Loucy (cell line): ENCODE data around the gene RBAK.
A peak's percentile ranks its signal among the peaks of the same experiment; 100 is the strongest.
"Not testable (repeated sequence)": the region's sequence is repeated elsewhere in the genome, so short reads cannot be mapped to it uniquely, and the experiment has no call there.

ENCODE experiments used
- H2AFZ ChIP-seq: fragments of 200-600 bp; sonication (generic); 2 replicates; pipeline ENCODE4 v1.6.0; 2016; ENCODE audit warnings: antibody characterized with exemption, mild to moderate bottlenecking, low read length, moderate library complexity
- H3F3A ChIP-seq: fragments of 200-600 bp; 2 replicates; pipeline ENCODE4 v1.6.0; 2016; ENCODE audit warnings: antibody characterized with exemption, low read depth, mild to moderate bottlenecking
- H3K27me3 ChIP-seq: fragments of 200-600 bp; sonication (generic); 2 replicates; pipeline ENCODE4 v1.6.1; 2014; ENCODE audit warnings: low read length, mild to moderate bottlenecking; ENCODE audit not compliant: insufficient read depth, poor library complexity, severe bottlenecking
- H3K36me3 ChIP-seq: fragments of 200-600 bp; sonication (generic); 2 replicates; pipeline ENCODE4 v1.6.1; 2016; ENCODE audit warnings: low read length; ENCODE audit not compliant: insufficient read depth
- H3K4me1 ChIP-seq: fragments of 200-600 bp; sonication (generic); 2 replicates; pipeline ENCODE4 v1.5.1; 2014; ENCODE audit warnings: low read length, mild to moderate bottlenecking; ENCODE audit not compliant: insufficient read depth, poor library complexity, severe bottlenecking
- H3K4me2 ChIP-seq: fragments of 200-600 bp; sonication (generic); 2 replicates; pipeline ENCODE4 v1.6.0; 2014; ENCODE audit warnings: antibody characterized with exemption, low read length, low read depth, mild to moderate bottlenecking; ENCODE audit not compliant: poor library complexity, severe bottlenecking
- H3K4me3 ChIP-seq: fragments of 200-600 bp; sonication (generic); 2 replicates; pipeline ENCODE4 v1.5.1; 2014; ENCODE audit warnings: low read length, mild to moderate bottlenecking, mixed read lengths; ENCODE audit not compliant: poor library complexity, severe bottlenecking
- H3K79me2 ChIP-seq: fragments of 200-600 bp; sonication (generic); 2 replicates; pipeline ENCODE4 v1.6.1; 2014; ENCODE audit warnings: low read length; ENCODE audit not compliant: insufficient read depth
- H3K9ac ChIP-seq: fragments of 200-600 bp; sonication (generic); 2 replicates; pipeline ENCODE4 v1.6.0; 2014; ENCODE audit warnings: mild to moderate bottlenecking, low read depth, low read length, moderate library complexity; ENCODE audit not compliant: poor library complexity, severe bottlenecking
- H3K9me2 ChIP-seq: fragments of 200-600 bp; sonication (generic); replicated peaks from 2 replicates; pipeline ENCODE4 v1.6.1; 2016; ENCODE audit warnings: low read depth, low read length, mixed read lengths
- H3K9me3 ChIP-seq: fragments of 200-600 bp; sonication (generic); 2 replicates; pipeline ENCODE4 v1.6.1; 2014; ENCODE audit warnings: mild to moderate bottlenecking, antibody characterized with exemption, low read length, low read depth; ENCODE audit not compliant: insufficient read depth
- H4K20me1 ChIP-seq: fragments of 200-600 bp; sonication (generic); 2 replicates; pipeline ENCODE4 v1.6.0; 2014; ENCODE audit warnings: antibody characterized with exemption, low read length, mild to moderate bottlenecking; ENCODE audit not compliant: insufficient read depth, poor library complexity, severe bottlenecking
- CTCF ChIP-seq: fragments of 200-600 bp; sonication (generic); conservative IDR thresholded peaks from 2 replicates; pipeline ENCODE4 v1.5.1; 2014; ENCODE audit warnings: mild to moderate bottlenecking, antibody characterized with exemption, low read length
- EZH2phosphoT487 ChIP-seq: fragments of 200-600 bp; IDR thresholded peaks from 2 replicates; pipeline ENCODE4 v1.6.1; 2018; ENCODE audit warnings: antibody characterized with exemption, mild to moderate bottlenecking, moderate library complexity, borderline replicate concordance

RBAK gene

GRCh38 chr7:5043661-5044060 lies 2.0 kb upstream of the RBAK start:
- Histone ChIP-seq H3K4me2 (no peak overlapping the region), H3K9me3 (no peaks in the 10 kb centered on the region), H3K79me2 (peaks cover 17% of the 10 kb centered on the region; the same call in 1 of the 2 replicates), H4K20me1 (peaks cover 11% of the 10 kb centered on the region), H3K27me3 (peaks cover 6% of the 10 kb centered on the region), H3K36me3 (no peaks in the 10 kb centered on the region), H3K4me1 (peaks cover 7% of the 10 kb centered on the region), H2AFZ (no peak overlapping the region), H3K9me2 (no peaks in the 10 kb centered on the region), H3K4me3 (no peak overlapping the region), H3F3A (no peaks in the 10 kb centered on the region), H3K9ac (no peak overlapping the region)
- TF ChIP-seq CTCF, result no peak
- no peak for TF ChIP-seq EZH2phosphoT487

DNA sequence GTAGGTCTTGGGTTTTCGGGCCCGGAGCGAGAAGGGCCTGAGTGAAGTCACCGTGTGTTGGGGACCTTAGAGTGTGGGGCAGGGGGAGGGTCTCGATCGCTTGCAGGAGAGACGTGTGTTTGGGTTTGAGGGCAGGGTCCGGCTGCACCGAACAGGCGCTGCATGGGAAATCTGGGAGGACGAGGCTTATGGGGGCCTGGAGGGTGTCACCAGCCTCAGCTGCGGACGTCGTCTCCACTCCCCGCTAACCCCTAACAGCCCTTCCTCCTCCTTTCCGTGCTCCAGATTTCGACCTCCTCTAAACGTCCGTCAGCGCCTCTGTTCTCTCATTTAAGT lies 705 bp downstream of the RBAK start:
- peak overlapping the region; percentile 94 for H3K9ac ChIP-seq
- H3K36me3 ChIP-seq, result peaks cover 17% of the 10 kb centered on the region; the same call in 1 of the 2 replicates
- H3F3A ChIP-seq, H3K4me1 ChIP-seq, H3K27me3 ChIP-seq, H2AFZ ChIP-seq, H3K9me2 ChIP-seq, H3K9me3 ChIP-seq: not testable (repeated sequence)
- H4K20me1 ChIP-seq, result peaks cover 11% of the 10 kb centered on the region
- H3K4me3 ChIP-seq, result peak overlapping the region; percentile 97
- H3K79me2 ChIP-seq, result peaks cover 36% of the 10 kb centered on the region; the same call in 1 of the 2 replicates
- H3K4me2 ChIP-seq, result peak overlapping the region; percentile 76

DNA sequence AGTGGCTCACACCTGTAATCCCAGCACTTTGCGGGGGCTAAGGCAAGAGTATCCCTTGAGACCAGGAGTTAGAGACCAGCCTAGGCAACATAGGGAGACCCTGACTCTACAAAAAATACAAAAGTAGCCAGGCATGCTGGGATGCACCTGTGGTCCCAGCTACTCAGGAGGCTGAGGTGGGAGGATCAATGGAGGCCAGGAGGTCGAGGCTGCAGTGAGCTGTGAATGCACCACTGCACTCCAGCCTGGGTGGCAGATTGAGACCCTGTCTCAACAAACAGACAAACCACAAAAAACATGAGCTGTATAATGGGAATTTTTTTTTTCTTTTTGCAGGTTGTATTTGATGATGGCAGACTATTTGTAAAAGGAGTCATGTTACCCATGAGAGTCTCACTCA lies 1.5 kb downstream of the RBAK start:
- Histone ChIP-seq H3K4me3 (peak overlapping the region; percentile 97), H3K36me3 (peaks cover 21% of the 10 kb centered on the region; the same call in 1 of the 2 replicates), H4K20me1 (peaks cover 11% of the 10 kb centered on the region), H3K9me3 (peaks cover 14% of the 10 kb centered on the region; the same call in 1 of the 2 replicates), H3K4me2 (peak overlapping the region; percentile 76), H3K79me2 (peaks cover 37% of the 10 kb centered on the region; the same call in 1 of the 2 replicates)
- not testable (repeated sequence) for H3K4me1 ChIP-seq, H3K9me2 ChIP-seq, H2AFZ ChIP-seq, H3K27me3 ChIP-seq, H3F3A ChIP-seq, H3K9ac ChIP-seq

GRCh38 chr7:5050676-5051075 lies 5.0 kb downstream of the RBAK start:
- Histone ChIP-seq H3K79me2 (peaks cover 59% of the 10 kb centered on the region), H2AFZ (no peak overlapping the region), H3F3A (no peaks in the 10 kb centered on the region), H3K9ac (no peak overlapping the region), H3K36me3 (peaks cover 41% of the 10 kb centered on the region; the same call in 1 of the 2 replicates), H3K9me3 (peaks cover 19% of the 10 kb centered on the region; the same call in 1 of the 2 replicates), H3K9me2 (no peaks in the 10 kb centered on the region), H3K4me2 (no peak overlapping the region), H3K4me1 (peaks cover 4% of the 10 kb centered on the region), H3K27me3 (peaks cover 6% of the 10 kb centered on the region), H4K20me1 (peaks cover 11% of the 10 kb centered on the region), H3K4me3 (no peak overlapping the region)
- TF ChIP-seq CTCF (no peak), EZH2phosphoT487 (no peak)

DNA sequence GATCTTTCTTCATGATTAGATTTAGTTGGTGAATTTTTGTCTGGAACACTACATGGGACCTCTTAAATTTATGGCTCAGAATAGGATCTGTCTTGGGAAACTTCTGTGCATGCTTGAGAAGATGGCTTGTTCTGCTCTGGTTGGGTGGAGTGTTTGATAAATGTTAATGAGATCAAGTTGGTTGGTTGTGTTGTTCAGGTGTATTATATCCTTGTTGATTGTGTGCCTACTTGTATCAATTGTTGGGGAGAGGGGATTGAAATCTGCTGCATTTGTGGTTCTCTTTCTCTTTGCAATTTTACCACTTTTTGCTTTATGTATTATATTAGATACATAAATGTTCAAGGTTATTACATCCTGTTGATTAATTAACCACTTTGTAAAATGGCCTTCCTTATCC lies 6.1 kb downstream of the RBAK start:
- not testable (repeated sequence) for H3K4me1 ChIP-seq, H3F3A ChIP-seq, H3K9me2 ChIP-seq, H3K4me2 ChIP-seq, H3K4me3 ChIP-seq, H3K9ac ChIP-seq, H3K27me3 ChIP-seq, H4K20me1 ChIP-seq, H2AFZ ChIP-seq
- H3K9me3 ChIP-seq, result peaks cover 19% of the 10 kb centered on the region; the same call in 1 of the 2 replicates
- peaks cover 42% of the 10 kb centered on the region; the same call in 1 of the 2 replicates for H3K36me3 ChIP-seq
- H3K79me2 ChIP-seq, result peaks cover 50% of the 10 kb centered on the region
